Loucy (cell line): ENCODE measurements around the gene MASTL.
"Not testable (repeated sequence)": the region's sequence is repeated elsewhere in the genome, so short reads cannot be mapped to it uniquely, and the experiment has no call there.

Experiments
- H2AFZ ChIP-seq: fragments of 200-600 bp; sonication (generic); 2 replicates; pipeline ENCODE4 v1.6.0; 2016; ENCODE audit warnings: antibody characterized with exemption, mild to moderate bottlenecking, low read length, moderate library complexity
- H3F3A ChIP-seq: fragments of 200-600 bp; 2 replicates; pipeline ENCODE4 v1.6.0; 2016; ENCODE audit warnings: antibody characterized with exemption, low read depth, mild to moderate bottlenecking
- H3K27me3 ChIP-seq: fragments of 200-600 bp; sonication (generic); 2 replicates; pipeline ENCODE4 v1.6.1; 2014; ENCODE audit warnings: low read length, mild to moderate bottlenecking; ENCODE audit not compliant: insufficient read depth, poor library complexity, severe bottlenecking
- H3K36me3 ChIP-seq: fragments of 200-600 bp; sonication (generic); 2 replicates; pipeline ENCODE4 v1.6.1; 2016; ENCODE audit warnings: low read length; ENCODE audit not compliant: insufficient read depth
- H3K4me1 ChIP-seq: fragments of 200-600 bp; sonication (generic); 2 replicates; pipeline ENCODE4 v1.5.1; 2014; ENCODE audit warnings: low read length, mild to moderate bottlenecking; ENCODE audit not compliant: insufficient read depth, poor library complexity, severe bottlenecking
- H3K4me2 ChIP-seq: fragments of 200-600 bp; sonication (generic); 2 replicates; pipeline ENCODE4 v1.6.0; 2014; ENCODE audit warnings: antibody characterized with exemption, low read length, low read depth, mild to moderate bottlenecking; ENCODE audit not compliant: poor library complexity, severe bottlenecking
- H3K4me3 ChIP-seq: fragments of 200-600 bp; sonication (generic); 2 replicates; pipeline ENCODE4 v1.5.1; 2014; ENCODE audit warnings: low read length, mild to moderate bottlenecking, mixed read lengths; ENCODE audit not compliant: poor library complexity, severe bottlenecking
- H3K79me2 ChIP-seq: fragments of 200-600 bp; sonication (generic); 2 replicates; pipeline ENCODE4 v1.6.1; 2014; ENCODE audit warnings: low read length; ENCODE audit not compliant: insufficient read depth
- H3K9ac ChIP-seq: fragments of 200-600 bp; sonication (generic); 2 replicates; pipeline ENCODE4 v1.6.0; 2014; ENCODE audit warnings: mild to moderate bottlenecking, low read depth, low read length, moderate library complexity; ENCODE audit not compliant: poor library complexity, severe bottlenecking
- H3K9me2 ChIP-seq: fragments of 200-600 bp; sonication (generic); replicated peaks from 2 replicates; pipeline ENCODE4 v1.6.1; 2016; ENCODE audit warnings: low read depth, low read length, mixed read lengths
- H3K9me3 ChIP-seq: fragments of 200-600 bp; sonication (generic); 2 replicates; pipeline ENCODE4 v1.6.1; 2014; ENCODE audit warnings: mild to moderate bottlenecking, antibody characterized with exemption, low read length, low read depth; ENCODE audit not compliant: insufficient read depth
- H4K20me1 ChIP-seq: fragments of 200-600 bp; sonication (generic); 2 replicates; pipeline ENCODE4 v1.6.0; 2014; ENCODE audit warnings: antibody characterized with exemption, low read length, mild to moderate bottlenecking; ENCODE audit not compliant: insufficient read depth, poor library complexity, severe bottlenecking
- CTCF ChIP-seq: fragments of 200-600 bp; sonication (generic); conservative IDR thresholded peaks from 2 replicates; pipeline ENCODE4 v1.5.1; 2014; ENCODE audit warnings: mild to moderate bottlenecking, antibody characterized with exemption, low read length
- EZH2phosphoT487 ChIP-seq: fragments of 200-600 bp; IDR thresholded peaks from 2 replicates; pipeline ENCODE4 v1.6.1; 2018; ENCODE audit warnings: antibody characterized with exemption, mild to moderate bottlenecking, moderate library complexity, borderline replicate concordance

MASTL gene

GRCh38 chr10:27153329-27153728, 1.8 kb upstream of the MASTL start:
- H3K9me3 ChIP-seq = no peaks in the 10 kb centered on the region
- H3K9me2 ChIP-seq = no peaks in the 10 kb centered on the region
- H4K20me1 ChIP-seq = peaks cover 84% of the 10 kb centered on the region
- peak overlapping the region; percentile 99 for H3K4me2 ChIP-seq
- peaks cover 7% of the 10 kb centered on the region for H3F3A ChIP-seq
- H3K27me3 ChIP-seq = no peaks in the 10 kb centered on the region
- H3K79me2 ChIP-seq = peaks cover 94% of the 10 kb centered on the region
- peaks cover 36% of the 10 kb centered on the region for H3K4me1 ChIP-seq
- TF ChIP-seq CTCF (no peak), EZH2phosphoT487 (no peak)
- peak overlapping the region; percentile 98 for H3K4me3 ChIP-seq
- H2AFZ ChIP-seq = no peak overlapping the region
- H3K9ac ChIP-seq = peak overlapping the region; percentile 92
- H3K36me3 ChIP-seq = peaks cover 5% of the 10 kb centered on the region; the same call in 1 of the 2 replicates

- peaks cover 84% of the 10 kb centered on the region for H4K20me1 ChIP-seq
- peak overlapping the region; percentile 98 for H3K4me3 ChIP-seq
- peak overlapping the region; percentile 99 for H3K4me2 ChIP-seq
- TF ChIP-seq EZH2phosphoT487 (no peak), CTCF (no peak)
- H3K27me3 ChIP-seq = no peaks in the 10 kb centered on the region
- H3K4me1 ChIP-seq = peaks cover 41% of the 10 kb centered on the region
- no peaks in the 10 kb centered on the region for H3K9me2 ChIP-seq
- H3K9ac ChIP-seq = peak overlapping the region; percentile 92
- no peaks in the 10 kb centered on the region for H3K9me3 ChIP-seq
- peaks cover 7% of the 10 kb centered on the region for H3F3A ChIP-seq
- peaks cover 5% of the 10 kb centered on the region; the same call in 1 of the 2 replicates for H3K36me3 ChIP-seq
- peak overlapping the region; percentile 63 for H2AFZ ChIP-seq
- H3K79me2 ChIP-seq = peaks cover 94% of the 10 kb centered on the region
These were observed 1.3 kb upstream of the MASTL start for GRCh38 chr10:27153845-27154193.

GRCh38 chr10:27156566-27156965, 1.4 kb downstream of the MASTL start:
- Histone ChIP-seq H3K4me3 (peak overlapping the region; percentile 98), H3K4me1 (peaks cover 36% of the 10 kb centered on the region), H4K20me1 (peaks cover 72% of the 10 kb centered on the region), H3K79me2 (peaks cover 77% of the 10 kb centered on the region), H3K36me3 (peaks cover 24% of the 10 kb centered on the region; the same call in 1 of the 2 replicates), H3K9ac (peak overlapping the region; percentile 92), H3K4me2 (peak overlapping the region; percentile 91)
- H3K9me3 ChIP-seq, H2AFZ ChIP-seq, H3F3A ChIP-seq, H3K9me2 ChIP-seq, H3K27me3 ChIP-seq: not testable (repeated sequence)

- Histone ChIP-seq H3K9me2 (no peaks in the 10 kb centered on the region), H3K9ac (peak overlapping the region; percentile 92), H3K79me2 (peaks cover 72% of the 10 kb centered on the region), H4K20me1 (peaks cover 66% of the 10 kb centered on the region), H3K27me3 (no peaks in the 10 kb centered on the region), H2AFZ (no peak overlapping the region), H3K4me1 (peaks cover 32% of the 10 kb centered on the region), H3K9me3 (no peaks in the 10 kb centered on the region), H3K4me3 (peak overlapping the region; percentile 98), H3F3A (peaks cover 7% of the 10 kb centered on the region), H3K36me3 (peaks cover 29% of the 10 kb centered on the region; the same call in 1 of the 2 replicates), H3K4me2 (peak overlapping the region; percentile 91)
- TF ChIP-seq EZH2phosphoT487 (no peak), CTCF (no peak)
These were observed 2.0 kb downstream of the MASTL start for GRCh38 chr10:27157150-27157549.
